DMS53 (cell line): ENCODE results near the gene TRIO.

Experiments
- DNase-seq: peaks from one replicate; lab custom pipeline; 2025; lab: John Stamatoyannopoulos, UW

The TRIO gene

DNA sequence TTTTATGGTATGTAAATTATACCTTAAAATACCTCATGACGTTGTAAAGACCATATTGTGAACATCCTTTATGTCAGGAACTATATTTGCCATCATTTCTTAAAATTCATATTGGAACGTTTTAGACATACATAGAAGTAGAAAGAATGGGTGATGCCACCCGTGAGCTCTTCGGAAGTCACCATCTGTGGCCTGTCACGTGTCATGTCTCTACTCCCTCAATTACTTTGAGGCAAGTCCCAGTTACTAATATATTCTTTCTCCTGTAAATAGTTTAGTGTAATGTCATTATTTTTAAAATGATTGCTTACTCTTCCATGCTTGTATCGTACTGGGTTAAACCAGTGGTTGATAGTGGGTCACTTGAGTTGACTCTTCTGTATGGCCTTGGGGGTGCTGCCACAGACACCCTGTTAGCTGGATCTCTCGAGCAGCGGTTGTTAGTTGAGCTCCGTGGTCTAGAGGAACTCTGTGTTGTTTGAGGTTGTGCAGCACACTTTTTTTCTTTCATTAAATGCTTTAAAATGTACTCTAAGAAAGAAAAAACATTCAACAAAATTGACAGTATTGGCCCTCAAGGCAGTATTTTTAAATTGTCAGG, 66.2 kb downstream of the TRIO start:
- no peak for DNase-seq

DNA sequence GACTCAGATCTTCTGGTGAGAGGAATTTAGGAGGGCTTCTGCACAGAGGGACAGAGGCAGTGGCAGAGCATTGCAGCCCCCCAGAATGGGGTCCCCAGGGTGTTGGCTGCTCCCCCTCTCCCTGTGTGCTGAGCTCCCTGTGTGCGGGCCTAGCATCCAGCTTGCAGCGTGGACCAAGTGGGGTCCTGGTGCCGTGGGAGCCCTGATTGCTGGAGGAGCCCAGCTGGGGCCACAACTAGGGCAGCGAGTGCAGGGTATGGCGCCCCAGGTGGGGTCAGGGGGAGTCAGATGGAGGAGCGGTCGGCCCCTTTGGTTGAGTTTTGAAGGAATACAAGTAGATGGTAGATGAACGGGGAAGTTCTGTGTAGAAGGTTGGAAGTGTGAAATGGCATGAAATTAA, 66.7 kb downstream of the TRIO start:
- DNase-seq = no peak

DNA sequence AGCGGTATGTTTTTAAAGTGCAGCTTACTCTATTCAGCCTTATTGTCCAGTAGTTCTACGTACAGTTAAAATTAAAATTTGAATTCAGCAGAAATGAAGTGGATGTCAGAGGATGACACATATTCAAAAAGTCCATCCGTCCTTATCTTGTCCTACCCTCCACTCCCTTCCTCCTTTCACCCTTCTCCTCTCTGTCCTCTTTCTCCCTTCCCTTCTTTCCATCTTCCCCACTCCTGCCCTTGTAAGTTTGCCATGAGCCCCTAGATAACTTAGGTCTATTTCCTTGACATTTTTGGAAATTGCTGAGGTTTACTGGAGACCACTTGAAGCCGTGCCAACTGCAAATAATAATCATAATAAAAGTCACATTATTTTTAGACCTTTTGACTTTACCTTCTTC, 67.6 kb downstream of the TRIO start:
- DNase-seq = no peak

DNA sequence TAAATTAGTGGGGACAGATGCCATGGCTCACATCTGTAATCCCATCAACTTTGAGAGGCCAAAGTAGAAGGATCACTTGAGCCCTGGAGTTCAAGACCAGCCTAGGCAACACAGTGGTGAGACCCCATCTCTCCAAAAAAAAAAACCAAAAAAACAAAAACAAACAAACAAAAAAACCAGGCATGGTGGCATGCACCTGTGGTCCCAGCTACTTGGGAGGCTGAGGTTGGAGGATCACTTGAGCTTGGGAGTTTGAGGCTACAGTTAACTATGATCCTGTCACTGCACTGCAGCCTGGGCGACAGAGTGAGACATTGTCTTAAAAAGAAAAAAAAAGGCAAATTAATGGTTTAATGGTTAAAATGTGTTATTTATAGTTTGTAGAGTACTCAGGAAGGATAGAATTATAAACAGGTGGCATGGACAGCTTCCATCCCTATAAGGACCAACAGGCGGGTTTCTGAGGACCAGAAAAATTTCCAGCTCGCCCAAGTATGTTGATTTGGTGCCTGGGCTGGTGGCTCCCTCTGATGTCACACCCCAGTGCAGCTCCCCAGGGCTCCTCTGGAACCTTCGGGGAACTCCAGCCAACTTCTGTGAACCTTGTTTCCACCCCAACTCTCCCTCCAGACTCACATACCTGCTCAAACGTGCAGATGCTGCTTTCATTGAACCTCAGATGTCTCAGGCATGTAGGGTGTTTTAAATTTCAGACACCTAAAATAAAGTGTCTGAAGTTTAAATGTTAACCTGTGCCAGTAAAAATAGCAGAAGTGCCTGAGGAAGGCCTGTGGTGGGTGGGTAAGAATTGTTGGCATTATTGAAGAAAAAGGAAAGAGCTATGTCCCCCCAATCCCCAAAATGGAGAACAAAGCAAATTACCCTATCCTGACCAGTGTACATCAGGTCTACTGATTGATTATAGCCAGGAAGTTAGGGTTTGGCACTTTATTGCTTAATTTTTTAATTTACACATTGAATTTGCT, 69.0 kb downstream of the TRIO start:
- DNase-seq = peak; percentile 34

DNA sequence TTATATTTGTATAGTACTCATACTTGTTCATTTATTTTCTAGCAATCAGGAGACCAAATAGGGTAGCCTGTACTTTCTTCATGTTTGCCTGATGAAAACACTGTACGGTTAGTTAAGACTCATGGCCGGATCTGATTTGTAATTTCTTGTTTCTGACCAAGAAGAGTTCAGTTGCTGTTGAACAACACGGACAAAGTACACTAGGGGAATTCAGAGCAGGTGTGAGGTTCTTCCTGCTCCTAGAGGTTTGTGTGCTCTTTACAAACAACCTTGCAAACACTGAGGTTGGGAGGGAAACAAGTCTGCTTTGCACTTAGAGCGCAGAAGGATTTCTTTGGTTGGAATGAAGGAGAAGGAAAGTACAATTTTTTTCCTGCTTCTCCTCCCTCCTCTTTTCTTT, 69.7 kb downstream of the TRIO start:
- DNase-seq = peak; percentile 87

DNA sequence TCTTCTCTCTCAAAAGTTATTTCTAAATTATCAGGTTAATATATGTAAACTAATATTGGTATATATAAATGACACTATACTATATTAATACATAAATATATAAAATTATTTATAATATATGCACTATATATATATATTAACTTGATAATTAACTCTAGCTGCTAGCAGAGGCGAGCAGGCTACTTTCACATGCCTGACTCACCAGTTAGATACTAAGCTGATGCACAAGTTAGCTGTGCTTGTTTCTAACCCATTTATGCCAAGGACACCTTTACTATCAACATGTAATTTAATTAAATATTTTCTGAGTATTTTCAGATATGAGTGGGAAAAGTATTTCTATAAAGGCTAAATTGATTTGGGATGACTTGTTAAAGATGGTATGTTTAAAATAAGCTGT, 70.1 kb downstream of the TRIO start:
- DNase-seq = peak; percentile 54

DNA sequence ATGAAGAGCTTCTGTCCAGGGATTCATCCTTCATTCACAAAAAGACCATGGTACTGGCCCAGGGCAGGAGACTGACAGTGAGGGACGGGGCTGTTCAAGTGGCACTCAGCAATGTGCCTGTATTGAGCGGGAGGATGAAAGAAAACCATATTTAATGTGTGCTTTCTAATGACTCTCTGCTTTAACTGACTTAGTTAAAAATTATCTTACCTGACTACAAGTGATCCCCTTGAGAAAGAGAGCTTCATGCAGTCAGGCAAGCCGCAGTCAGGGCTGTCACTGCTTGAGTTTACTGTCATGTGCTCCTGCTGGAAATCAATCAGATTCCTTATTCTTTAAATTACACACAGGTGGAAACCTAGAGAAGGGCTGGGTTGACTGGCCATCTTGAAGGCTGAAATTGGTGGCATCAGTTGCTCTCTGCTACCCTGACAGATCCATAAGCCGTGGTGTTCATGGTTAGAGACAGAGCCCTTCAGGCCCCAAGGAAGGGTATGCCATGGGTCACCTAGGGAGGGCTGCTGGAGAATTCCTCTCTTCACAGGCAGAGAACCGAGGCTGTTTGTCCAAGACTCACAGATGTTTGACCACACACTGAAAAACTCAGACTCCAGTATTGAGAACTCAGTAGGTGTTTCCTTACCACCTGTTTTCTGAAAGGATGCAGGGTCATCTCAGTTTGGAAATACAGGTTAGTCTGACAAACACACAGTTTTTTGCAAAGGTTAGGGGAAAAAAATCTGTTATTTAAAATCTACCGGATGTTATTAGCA, 70.9 kb downstream of the TRIO start:
- peak; percentile 81 for DNase-seq

DNA sequence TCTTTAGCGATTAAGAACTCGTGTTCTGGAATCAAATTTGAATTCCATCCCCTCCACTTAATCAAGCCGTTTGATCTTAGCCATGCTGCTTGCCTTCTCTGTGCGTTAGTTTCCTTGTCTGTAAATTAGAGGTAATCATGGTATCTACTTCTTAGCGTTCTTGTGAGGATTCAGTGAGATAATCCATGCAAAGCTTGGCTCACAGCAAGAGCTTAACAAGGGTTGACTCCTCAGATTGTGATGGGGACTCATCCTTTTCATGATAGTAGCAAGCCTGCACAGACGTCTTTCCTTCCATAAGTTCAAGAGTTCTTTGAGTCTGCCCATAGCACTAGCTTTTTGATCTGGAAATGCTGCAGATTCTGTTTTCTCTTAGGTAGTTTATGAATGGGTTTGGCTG, 72.8 kb downstream of the TRIO start:
- no peak for DNase-seq

DNA sequence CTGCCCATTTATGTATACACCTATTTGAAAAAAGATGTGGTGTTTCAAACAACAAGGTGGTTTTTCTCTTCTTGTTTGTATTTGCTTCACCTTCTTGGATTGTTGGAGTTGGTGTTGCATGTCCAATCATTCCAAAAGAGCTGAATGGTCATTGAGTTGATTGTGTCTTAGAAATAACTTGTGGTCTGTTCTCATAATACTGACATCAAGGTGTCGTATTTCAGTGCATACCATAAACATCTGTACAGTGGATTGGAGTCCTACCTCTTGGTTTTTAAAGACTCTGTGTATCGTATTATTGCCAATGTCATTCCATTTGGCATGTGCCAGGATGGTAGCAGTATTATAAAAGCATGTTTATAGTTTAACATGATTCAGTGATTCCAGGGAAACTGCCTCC, 73.2 kb downstream of the TRIO start:
- no peak for DNase-seq

DNA sequence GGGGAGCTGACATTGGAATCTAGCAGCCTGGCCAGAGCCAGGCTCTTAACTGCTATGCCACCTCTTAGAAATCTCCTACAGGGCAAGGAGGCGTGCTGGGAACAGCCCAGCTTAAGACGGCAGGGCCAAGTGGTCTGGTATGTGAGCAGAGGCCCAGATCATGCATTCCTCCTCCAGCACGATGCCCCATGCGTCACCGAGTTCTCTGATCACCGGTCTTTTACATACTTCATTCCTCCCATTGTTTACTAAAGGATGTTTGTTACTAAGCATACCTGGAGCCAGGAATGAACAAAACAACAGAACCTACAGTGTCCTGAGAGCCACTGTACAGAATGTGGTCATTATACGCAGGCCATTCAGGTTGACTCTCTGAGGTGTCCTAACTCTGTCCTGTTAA, 73.8 kb downstream of the TRIO start:
- peak; percentile 31 for DNase-seq

DNA sequence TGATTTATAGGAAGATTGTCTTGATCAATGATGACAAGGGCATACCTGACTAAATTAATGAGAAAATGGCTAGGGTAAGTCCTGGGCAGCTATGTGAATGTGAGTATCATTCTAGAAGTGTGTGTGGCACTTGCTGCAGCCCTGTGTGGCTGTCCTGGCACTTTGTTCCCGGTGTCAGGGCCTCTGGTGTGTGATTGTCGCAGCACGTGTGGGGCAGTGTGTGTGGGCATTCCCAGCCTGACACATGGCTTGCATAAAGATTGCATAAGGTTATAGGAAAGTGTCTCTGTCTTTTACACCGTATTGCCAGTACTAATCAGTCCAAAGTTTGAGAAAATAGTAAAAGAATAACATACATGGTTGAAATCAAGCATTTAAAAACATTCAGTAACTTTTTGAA, 74.4 kb downstream of the TRIO start:
- no peak for DNase-seq

DNA sequence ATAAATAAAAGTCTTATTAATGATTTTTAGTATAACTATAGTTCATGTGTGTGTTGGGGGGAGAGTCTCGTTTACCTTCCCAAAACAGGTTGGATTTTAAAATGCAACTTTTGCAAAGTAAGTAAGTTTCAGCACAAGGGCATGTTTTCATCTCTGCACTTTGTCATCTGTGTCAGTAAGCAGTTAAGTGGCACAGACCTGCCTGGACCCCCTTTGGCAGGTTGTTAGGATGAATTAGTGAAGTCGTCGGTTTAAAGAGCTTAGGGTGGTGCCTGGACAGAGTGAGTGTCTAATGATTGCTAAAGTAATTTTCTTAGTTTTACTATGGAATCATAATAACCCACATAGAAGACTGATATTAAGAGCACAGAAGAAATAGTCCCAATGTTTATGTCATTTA, 74.9 kb downstream of the TRIO start:
- no peak for DNase-seq

DNA sequence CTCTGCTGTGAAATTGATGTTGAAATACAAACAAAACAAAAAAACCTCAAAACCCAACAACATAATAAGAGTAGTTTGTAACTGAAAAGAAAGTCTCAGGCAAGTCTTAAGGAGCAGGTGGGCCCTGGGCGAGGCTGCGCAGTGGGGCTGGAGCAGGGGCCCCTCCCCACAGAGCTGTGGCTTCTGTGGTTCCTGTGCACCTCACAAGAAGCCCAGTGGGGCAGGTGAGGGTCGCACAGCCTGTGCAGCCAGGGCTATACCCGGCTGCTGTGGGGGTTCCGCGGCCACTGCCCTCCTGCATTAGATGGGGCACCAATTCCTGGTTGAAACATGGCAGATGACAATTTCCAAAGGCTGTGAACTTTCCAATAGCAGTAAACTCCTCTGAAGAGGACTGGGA, 75.3 kb downstream of the TRIO start:
- DNase-seq = no peak

DNA sequence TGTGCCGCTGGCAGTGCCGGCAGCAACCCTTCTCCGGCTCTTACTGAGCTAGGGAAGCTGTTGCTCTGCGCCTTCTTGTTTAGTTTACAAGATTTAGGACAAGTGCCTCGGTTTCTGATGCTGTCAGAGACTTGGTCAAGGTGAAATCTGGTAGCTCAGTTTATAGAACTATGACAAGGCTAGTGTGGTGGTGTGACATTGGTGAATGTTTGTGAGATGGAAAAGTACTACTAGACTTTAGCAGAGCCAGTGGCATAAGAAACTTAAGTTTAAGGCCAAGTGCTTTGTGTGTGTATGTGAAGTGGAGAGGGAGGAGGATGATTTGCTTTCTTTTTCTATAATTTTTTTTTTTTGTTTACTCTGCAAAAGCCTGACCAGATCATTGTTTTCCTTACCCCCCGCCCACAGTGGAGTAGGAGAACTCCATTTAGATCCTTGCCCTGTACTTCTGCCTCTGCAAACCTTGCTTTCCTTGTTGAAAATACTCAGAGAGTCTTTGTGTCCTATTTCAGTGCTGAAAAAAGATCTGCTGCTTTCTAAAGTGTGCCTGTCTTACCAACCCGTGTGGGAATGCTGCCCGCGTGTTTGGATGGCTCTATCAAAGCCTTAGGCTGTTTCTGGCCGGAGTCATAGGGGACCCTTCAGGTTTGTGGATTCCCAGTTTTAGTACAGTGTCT, 75.9 kb downstream of the TRIO start:
- DNase-seq = peak; percentile 23

DNA sequence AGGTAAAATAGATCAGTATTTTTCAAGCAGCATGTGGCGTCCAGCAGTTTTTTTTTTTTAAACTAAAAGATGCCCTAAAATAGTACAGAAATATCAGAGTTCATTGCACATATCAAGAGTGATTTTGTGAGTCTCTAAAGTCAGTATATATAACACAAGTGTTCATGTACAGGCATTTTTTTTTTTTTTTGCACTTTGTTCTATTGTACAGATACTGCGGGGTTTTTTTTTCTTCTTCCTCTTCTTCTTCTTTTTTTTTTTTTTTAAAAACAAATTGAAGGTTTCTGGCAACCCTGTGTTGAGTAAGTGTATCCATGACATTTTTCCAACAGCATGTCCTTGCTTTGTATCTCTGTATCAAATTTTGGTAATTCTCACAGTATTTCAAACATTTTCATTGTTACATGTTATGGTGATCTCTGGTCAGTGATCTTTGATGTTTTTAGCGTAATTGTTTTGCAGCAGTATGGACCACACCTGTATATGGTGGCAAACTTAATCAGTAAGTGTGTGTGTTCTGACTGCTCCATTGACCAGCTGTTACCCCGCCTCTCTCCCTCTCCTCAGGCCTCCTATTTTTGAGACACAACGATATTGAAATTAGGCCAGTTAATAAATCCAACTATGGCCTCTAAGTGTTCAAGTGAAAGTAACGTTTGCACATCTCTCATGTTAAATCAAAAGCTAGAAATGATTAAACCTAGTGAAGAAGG, 76.8 kb downstream of the TRIO start:
- DNase-seq = no peak

DNA sequence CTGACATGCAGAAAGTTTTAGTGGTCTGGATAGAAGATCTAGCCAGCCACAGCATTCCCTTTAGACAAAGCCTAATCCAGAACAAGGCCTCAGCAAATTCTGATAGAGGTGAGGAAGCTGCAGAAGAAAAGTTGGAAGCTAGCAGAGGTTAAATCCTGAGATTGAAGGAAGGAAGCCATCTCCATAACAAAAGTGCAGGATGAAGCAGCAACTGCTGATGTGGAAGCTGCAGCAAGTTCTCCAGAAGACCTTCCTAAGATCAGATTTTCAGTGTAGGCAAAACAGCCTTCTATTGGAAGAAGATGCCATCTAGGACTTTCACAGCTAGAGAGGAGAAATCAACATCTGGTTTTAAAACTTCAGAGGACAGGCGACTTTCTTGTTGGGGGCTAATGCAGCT, 77.5 kb downstream of the TRIO start:
- no peak for DNase-seq

DNA sequence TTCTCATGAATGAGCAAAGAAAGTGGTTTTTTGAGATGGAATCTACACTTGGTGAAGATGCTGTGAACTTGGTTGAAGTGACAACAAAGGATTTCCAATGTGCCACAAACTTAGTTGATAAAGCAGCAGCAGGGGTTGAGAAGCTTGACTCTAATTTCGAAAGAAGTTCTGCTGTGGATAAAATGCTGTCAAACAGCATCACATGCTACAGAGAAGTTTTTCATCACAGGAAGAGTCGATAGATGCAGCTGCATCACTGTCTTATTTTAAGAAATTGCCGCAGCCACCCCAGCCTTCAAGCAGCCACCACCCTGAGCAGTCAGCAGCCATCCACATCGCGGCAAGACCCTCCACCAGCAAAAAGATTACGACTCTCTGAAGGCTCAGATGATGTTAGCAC, 78.6 kb downstream of the TRIO start:
- DNase-seq = no peak

DNA sequence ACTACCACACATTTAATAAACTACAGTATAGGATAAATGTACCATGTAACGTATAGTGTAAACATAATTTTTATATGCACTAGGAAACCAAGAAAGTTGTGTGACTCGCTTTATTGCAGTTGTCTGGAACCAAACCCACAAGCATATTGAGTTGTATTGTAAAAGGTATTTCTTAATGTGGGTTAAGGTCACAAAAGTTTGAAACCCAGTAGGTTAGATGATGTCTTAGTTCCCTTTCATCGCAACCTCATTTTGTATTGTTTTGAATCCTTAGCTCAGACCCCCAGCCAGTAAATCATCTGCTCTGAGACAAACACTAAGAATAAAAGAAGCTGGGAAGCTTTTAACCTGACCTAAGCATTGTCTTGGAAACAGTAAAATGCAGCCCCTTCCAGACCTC, 79.1 kb downstream of the TRIO start:
- DNase-seq = no peak

DNA sequence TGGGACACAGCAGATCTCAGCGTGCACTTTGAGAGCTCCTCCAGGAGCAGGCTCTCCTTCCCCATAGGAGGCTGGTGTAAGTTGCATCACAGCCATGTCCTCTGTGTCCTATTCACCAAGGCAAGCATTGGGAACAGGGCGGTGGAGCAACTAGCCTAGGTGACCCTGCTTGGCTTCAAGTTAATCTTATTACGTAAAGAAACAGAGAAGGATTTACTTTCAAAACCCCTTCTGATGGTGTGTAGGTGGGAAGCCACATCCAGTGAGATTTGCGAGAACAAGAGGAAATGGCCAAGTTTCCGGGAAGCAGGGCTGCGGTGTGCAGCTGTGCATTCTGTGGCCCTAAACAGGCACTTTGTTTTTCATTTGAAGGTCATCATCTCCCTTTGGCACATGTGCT, 80.2 kb downstream of the TRIO start:
- no peak for DNase-seq

DNA sequence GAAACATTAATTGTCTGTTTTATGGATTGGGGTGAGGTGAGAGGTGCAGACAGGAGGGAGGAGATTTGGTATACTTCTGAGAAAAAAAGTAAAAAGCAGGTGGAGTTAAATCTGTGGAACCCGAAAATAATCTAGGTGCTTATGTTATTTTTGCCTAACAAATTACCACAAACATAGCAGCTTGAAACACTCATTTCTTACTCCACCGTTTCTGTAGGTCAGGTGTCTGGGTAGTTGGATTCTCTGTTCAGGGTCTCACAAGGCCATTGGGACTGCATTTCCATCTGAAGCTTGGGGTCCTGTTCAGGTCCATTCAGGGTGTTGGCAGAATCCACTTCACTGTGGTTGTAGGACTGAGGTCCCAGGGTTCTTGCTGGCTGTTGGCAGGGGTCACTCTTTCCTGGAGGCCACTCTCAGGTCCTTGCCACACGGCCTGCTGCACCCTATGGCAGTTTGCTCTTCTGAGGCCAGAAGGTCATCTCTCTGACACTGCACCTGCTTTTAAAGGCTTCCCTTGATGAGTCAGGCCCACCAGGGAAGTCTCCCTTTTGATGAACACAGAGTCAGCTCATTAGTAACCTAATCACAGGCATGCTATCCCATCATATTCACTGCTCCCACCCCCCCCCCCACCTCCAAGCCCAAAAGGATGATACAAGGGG, 82.2 kb downstream of the TRIO start:
- no peak for DNase-seq

DNA sequence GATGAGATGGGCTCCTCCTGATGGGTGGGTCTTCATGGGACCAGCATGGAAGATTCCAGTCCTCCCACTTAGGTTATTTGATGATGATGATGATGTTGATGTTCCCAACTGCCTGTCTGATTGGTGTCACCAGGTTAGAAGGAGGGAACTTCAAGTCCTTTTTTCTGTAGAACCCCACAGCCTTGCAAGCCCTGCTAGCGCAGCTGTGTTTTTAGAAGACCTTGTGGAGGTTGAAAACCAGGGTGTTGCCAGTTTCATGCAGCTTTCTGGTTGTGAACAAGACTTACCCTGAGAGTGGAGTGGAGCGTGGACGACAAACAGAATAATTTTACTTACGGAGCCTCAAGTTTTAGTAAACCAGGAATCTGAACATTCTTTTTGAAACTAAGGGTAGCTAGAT, 83.0 kb downstream of the TRIO start:
- DNase-seq = no peak
